Fibroblast of lung (primary cell): ENCODE measurements around the gene LPP. TPM values are rescaled to one million over a fixed set of nuclear protein-coding genes. Genes with fewer than 3 reads are reported as not detected.

ENCODE experiments used
- DNase-seq, 2 donors: peaks; one replicate each; pipeline versions ENCODE4 v3.0.0 to v3.0.0-alpha.2; 2010; ENCODE audit warnings: low read depth in 2 of 2
- H2AFZ ChIP-seq: 2 replicates; pipeline ENCODE4 v1.5.1; 2012; ENCODE audit warnings: low read length, control low read depth, inconsistent platforms
- H3K27ac ChIP-seq: 2 replicates; pipeline ENCODE4 v1.5.1; 2011; ENCODE audit warnings: low read length, control low read depth; ENCODE audit not compliant: insufficient read depth
- H3K27me3 ChIP-seq: 2 replicates; pipeline ENCODE4 v1.5.1; 2011; ENCODE audit warnings: mild to moderate bottlenecking, low read length; ENCODE audit not compliant: control insufficient read depth, insufficient read depth
- H3K36me3 ChIP-seq: 2 replicates; pipeline ENCODE4 v1.5.1; 2011; ENCODE audit warnings: low read length; ENCODE audit not compliant: control insufficient read depth, insufficient read depth
- H3K4me1 ChIP-seq: 2 replicates; pipeline ENCODE4 v1.5.1; 2011; ENCODE audit warnings: low read length; ENCODE audit not compliant: control insufficient read depth, insufficient read depth; ENCODE audit errors: extremely low read depth
- H3K4me2 ChIP-seq: 2 replicates; pipeline ENCODE4 v1.5.1; 2011; ENCODE audit warnings: low read length, control low read depth; ENCODE audit not compliant: insufficient read depth; ENCODE audit errors: extremely low read depth
- H3K4me3 ChIP-seq, 4 experiments: fragments of 200-600 bp in 1 of 4; sonication (generic) in 1 of 4; replicated peaks in 1 of 4; 2 replicates each; pipeline ENCODE4 v1.5.1; 2011 to 2016; ENCODE audit warnings: low read length in 4 of 4, low read depth in 3 of 4, mild to moderate bottlenecking in 3 of 4, control low read depth in 2 of 4, inconsistent platforms in 1 of 4, mixed read lengths in 1 of 4; ENCODE audit not compliant: insufficient read depth in 1 of 4; ENCODE audit errors: control extremely low read depth in 1 of 4
- H3K79me2 ChIP-seq: 2 replicates; pipeline ENCODE4 v1.5.1; 2012; ENCODE audit warnings: mild to moderate bottlenecking, low read length, inconsistent platforms; ENCODE audit not compliant: control insufficient read depth, insufficient read depth
- H3K9ac ChIP-seq: 2 replicates; pipeline ENCODE4 v1.5.1; 2011; ENCODE audit warnings: mild to moderate bottlenecking, low read length, control low read depth; ENCODE audit not compliant: insufficient read depth
- H3K9me3 ChIP-seq: 2 replicates; pipeline ENCODE4 v1.5.1; 2012; ENCODE audit warnings: low read depth, low read length; ENCODE audit not compliant: control insufficient read depth, insufficient read depth
- H4K20me1 ChIP-seq: 2 replicates; pipeline ENCODE4 v1.5.1; 2011; ENCODE audit warnings: low read length; ENCODE audit not compliant: control insufficient read depth, insufficient read depth; ENCODE audit errors: extremely low read depth
- CTCF ChIP-seq, 2 donors: IDR thresholded peaks in 1 of 2; conservative IDR thresholded peaks in 1 of 2; 1 replicate in 1 of 2; 2 replicates in 1 of 2; pipeline ENCODE4 v1.5.1; 2011 to 2012; ENCODE audit warnings: low read length in 2 of 2, control low read depth in 1 of 2, inconsistent platforms in 1 of 2, low read depth in 1 of 2, mild to moderate bottlenecking in 1 of 2
- EZH2 ChIP-seq: IDR thresholded peaks from 2 replicates; pipeline ENCODE4 v1.5.1; 2012; ENCODE audit warnings: low read length, control low read depth, mild to moderate bottlenecking; ENCODE audit errors: missing control alignments
- polyA plus RNA-seq, 2 donors: library from polyadenylated mRNA; depleted of rRNA in 1 of 2; stranded (reverse) in 1 of 2; unstranded in 1 of 2; fragments of >200 nt; gene quantifications; 2 replicates each; pipeline ENCODE4 v1.2.1, GENCODE V29; 2011 to 2012; ENCODE audit warnings: missing spikeins in 1 of 2
- total RNA-seq: library from RNA; depleted of rRNA; stranded (reverse); fragments of >200 nt; gene quantifications from 2 replicates; pipeline ENCODE4 v1.2.1, GENCODE V29; 2014

The LPP gene
- total and polyA plus RNA-seq, 2 donors (not counting 1 experiment from before 2014, with no cell fraction given): 69.0 to 124 TPM

DNA sequence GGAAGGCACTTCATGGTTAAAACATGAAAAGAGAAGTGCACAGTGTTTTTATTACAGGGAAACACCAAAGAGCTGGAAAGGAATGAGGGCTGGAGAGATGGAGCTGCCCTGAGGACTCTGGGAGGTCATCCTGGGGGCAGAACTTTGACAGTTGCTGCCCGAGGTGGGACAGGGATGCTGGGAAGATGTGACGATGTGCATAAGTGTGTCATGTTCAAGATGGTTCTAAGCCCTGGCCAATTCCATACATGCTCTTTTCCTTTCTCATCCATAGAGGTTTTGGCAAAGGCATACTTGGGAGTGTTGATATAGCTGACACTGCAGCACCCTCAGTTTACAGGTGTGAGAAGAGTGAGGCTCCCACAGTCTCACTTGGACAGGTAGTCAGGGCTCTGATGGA, 23.8 kb downstream of the LPP start:
- Histone ChIP-seq H3K4me3 (no peak overlapping the region), H3K9ac (no peak overlapping the region), H3K4me1 (peaks cover 19% of the 10 kb centered on the region), H3K4me2 (no peak overlapping the region), H4K20me1 (peaks cover 2% of the 10 kb centered on the region), H3K27ac (no peak overlapping the region), H3K36me3 (no peaks in the 10 kb centered on the region), H3K79me2 (peaks cover 60% of the 10 kb centered on the region), H2AFZ (no peak overlapping the region), H3K27me3 (no peaks in the 10 kb centered on the region), H3K9me3 (no peaks in the 10 kb centered on the region)
- DNase-seq: no peak
- no peak for TF ChIP-seq CTCF (conservative IDR thresholded peaks at IDR 0.05 in 1 of 2, IDR thresholded peaks at IDR 0.05 in 1 of 2; ENCODE audit: low read depth in 1 of 2, low read length in 2 of 2)
- TF ChIP-seq EZH2: no peak

DNA sequence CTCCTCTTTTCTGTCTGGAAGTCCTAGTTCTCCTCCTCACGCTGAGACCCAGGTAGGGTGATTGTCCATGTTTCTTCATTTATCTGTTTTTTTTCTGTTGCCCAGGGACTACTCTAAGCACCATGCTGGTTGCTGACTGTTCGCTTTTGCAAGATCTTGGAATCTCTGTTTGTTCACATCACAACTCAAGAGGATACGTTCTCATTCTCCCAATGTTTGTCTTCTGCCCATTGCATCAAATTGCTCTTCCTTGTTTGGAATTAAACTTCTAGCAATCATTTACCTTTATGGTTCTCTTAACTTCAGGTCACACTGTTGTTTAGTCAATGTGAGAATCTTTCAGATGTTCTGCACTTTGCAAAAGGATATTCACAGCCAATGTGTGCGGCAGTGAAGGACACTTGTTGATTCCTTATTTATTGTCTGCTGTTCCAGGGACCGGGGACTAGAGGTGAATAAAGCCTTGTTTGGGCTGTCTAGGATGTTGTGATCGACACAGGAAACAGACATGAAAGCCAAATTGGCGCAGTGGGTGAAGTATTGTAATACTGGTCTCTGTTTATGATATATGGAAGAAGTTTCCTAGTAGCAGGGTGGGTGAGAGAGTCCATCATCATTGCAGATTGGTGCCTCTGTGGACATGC, 24.5 kb downstream of the LPP start:
- Histone ChIP-seq H3K27ac (no peak overlapping the region), H3K36me3 (no peaks in the 10 kb centered on the region), H3K9ac (no peak overlapping the region), H4K20me1 (peaks cover 2% of the 10 kb centered on the region), H3K9me3 (no peaks in the 10 kb centered on the region), H3K4me3 (no peak overlapping the region), H3K4me1 (peaks cover 19% of the 10 kb centered on the region), H3K27me3 (no peaks in the 10 kb centered on the region), H3K79me2 (peaks cover 64% of the 10 kb centered on the region), H3K4me2 (no peak overlapping the region), H2AFZ (no peak overlapping the region)
- no peak for TF ChIP-seq EZH2
- TF ChIP-seq CTCF (conservative IDR thresholded peaks at IDR 0.05 in 1 of 2, IDR thresholded peaks at IDR 0.05 in 1 of 2; ENCODE audit: low read depth in 1 of 2, low read length in 2 of 2): no peak
- DNase-seq: no peak

DNA sequence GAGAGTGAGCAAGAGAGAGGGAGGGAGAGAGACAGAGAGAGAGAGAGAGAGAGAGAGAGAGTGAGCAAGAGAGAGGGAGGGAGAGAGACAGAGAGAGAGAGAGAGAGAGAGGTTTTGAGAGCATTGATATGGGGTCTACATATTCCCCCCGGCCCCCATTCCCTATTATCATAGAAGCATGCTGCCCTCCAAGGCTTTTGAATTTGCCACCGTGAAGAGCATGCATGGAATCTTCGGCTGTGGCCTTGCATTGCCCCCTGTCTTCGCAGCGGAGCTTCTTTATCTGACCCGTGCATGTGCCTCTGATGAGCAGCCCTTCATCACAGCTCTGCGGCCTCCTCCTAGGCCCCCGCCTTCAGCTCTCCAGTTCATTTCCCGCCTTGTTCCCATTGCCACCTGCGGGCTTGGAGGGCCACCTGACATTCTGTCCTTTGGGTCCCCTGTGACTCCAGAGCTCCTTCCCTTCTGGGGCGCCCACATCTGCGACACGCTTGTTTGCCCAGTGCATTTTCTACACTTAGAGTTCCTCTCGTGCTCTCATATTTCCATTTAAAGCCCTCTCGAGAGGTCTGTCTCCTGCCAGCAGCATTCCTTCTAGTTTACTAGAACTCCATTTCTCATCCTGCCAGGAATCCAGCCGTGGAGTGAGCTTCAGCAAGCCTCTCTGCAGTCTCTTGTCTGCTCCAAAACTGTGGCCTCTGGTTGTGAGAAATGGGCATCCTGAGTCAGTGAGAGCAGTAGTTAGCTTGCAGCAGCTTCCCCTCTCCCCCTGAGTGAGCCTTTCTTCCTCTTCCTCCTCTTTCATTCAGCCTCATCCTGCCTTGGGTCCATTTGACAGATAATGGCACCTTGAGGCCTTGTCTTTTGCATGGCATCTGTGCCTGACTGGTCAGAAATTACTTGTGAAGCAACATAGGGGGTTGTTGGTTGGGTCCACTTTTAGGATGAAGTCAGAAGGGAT, 25.3 kb downstream of the LPP start:
- peak; percentile 80 to 94 for DNase-seq
- no peak overlapping the region for H3K9ac ChIP-seq
- peak overlapping the region; percentile 30 for H3K27ac ChIP-seq
- peaks cover 2% of the 10 kb centered on the region for H4K20me1 ChIP-seq
- peaks cover 65% of the 10 kb centered on the region for H3K79me2 ChIP-seq
- H3K9me3 ChIP-seq: no peaks in the 10 kb centered on the region
- H3K36me3 ChIP-seq: no peaks in the 10 kb centered on the region
- H3K27me3 ChIP-seq: no peaks in the 10 kb centered on the region
- H2AFZ ChIP-seq: no peak overlapping the region
- peaks cover 19% of the 10 kb centered on the region for H3K4me1 ChIP-seq
- no peak overlapping the region for H3K4me3 ChIP-seq
- peak overlapping the region; percentile 11 for H3K4me2 ChIP-seq
- TF ChIP-seq EZH2 (no peak), CTCF (conservative IDR thresholded peaks at IDR 0.05 in 1 of 2, IDR thresholded peaks at IDR 0.05 in 1 of 2; ENCODE audit: low read depth in 1 of 2, low read length in 2 of 2) (no peak)
